Upper lobe of left lung (tissue), 4 donors: ENCODE measurements around the gene TNFAIP8L2.

Experiments used
- CTCF ChIP-seq, 6 experiments: fragments of 450-650 bp in 4 of 6; fragments of 200-600 bp in 2 of 6; sonication (generic) in 2 of 6; IDR thresholded peaks; one replicate each; pipeline ENCODE4 v1.5.1; 2016 to 2019; ENCODE audit warnings: antibody characterized with exemption in 6 of 6
- POLR2A ChIP-seq, 4 donors: fragments of 450-650 bp; IDR thresholded peaks; one replicate each; pipeline ENCODE4 v1.5.1; 2016 to 2017; ENCODE audit warnings: antibody characterized with exemption in 4 of 4, mild to moderate bottlenecking in 2 of 4
- POLR2AphosphoS5 ChIP-seq, 2 donors: sonication (generic); formaldehyde crosslinking; IDR thresholded peaks; one replicate each; pipeline ENCODE4 v1.5.1; 2017; ENCODE audit warnings: antibody characterized with exemption in 2 of 2

- TF ChIP-seq CTCF (IDR thresholded peaks at IDR 0.05): no peak
- TF ChIP-seq POLR2AphosphoS5 (IDR thresholded peaks at IDR 0.05): no peak
- no peak for TF ChIP-seq POLR2A (IDR thresholded peaks at IDR 0.05)
These were observed 48.1 kb upstream of the TNFAIP8L2 start for GRCh38 chr1:151108331-151108730.
